HL-60 (cell line): ENCODE results near the gene MINDY3.

ENCODE experiments used
- CTCF ChIP-seq: IDR thresholded peaks from one replicate; pipeline ENCODE4 v1.5.1; 2011; ENCODE audit warnings: low read length, control low read depth, inconsistent platforms; ENCODE audit not compliant: insufficient read depth
- SPI1 ChIP-seq: IDR thresholded peaks from 2 replicates; pipeline ENCODE4 v1.6.1; 2012; ENCODE audit warnings: low read depth, mild to moderate bottlenecking, borderline replicate concordance

- TF ChIP-seq SPI1 (no peak), CTCF (no peak)
Observed at GRCh38 chr10:15802375-15802949, 57.8 kb downstream of the MINDY3 start.
